H1 (cell line): ENCODE results near the gene E2F8.

Source experiments
- BACH1 ChIP-seq: IDR thresholded peaks from 2 replicates; pipeline ENCODE4 v1.6.1; 2012; ENCODE audit warnings: low read length, improper control_type of control experiment
- BRCA1 ChIP-seq: IDR thresholded peaks from 2 replicates; pipeline ENCODE4 v1.6.1; 2012; ENCODE audit warnings: low read depth, low read length, improper control_type of control experiment
- CBX5 ChIP-seq: fragments of 300-800, 300-1000 bp; sonication (generic); IDR thresholded peaks from 2 replicates; pipeline ENCODE4 v1.7.1; 2016; ENCODE audit warnings: antibody characterized with exemption, low read length, low read depth
- CTCF ChIP-seq, 3 experiments: IDR thresholded peaks; 1 replicate in 2 of 3; 2 replicates in 1 of 3; pipeline versions ENCODE4 v1.5.1 to v1.6.1; 2011; ENCODE audit warnings: low read length in 3 of 3, mild to moderate bottlenecking in 3 of 3, inconsistent platforms in 2 of 3, low read depth in 1 of 3, moderate library complexity in 1 of 3; ENCODE audit not compliant: insufficient read depth in 1 of 3; ENCODE audit errors: control extremely low read depth in 1 of 3
- POLR2A ChIP-seq, 2 experiments: IDR thresholded peaks; 1 replicate in 1 of 2; 2 replicates in 1 of 2; pipeline ENCODE4 v1.6.1; 2011; ENCODE audit warnings: low read depth in 2 of 2, low read length in 2 of 2, mild to moderate bottlenecking in 2 of 2; ENCODE audit errors: control extremely low read depth in 1 of 2
- RXRA ChIP-seq: IDR thresholded peaks from 2 replicates; pipeline ENCODE4 v1.6.1; 2011; ENCODE audit warnings: low read depth, mild to moderate bottlenecking, low read length, moderate library complexity; ENCODE audit not compliant: insufficient read depth

- TF ChIP-seq CTCF (IDR thresholded peaks at IDR 0.05; ENCODE audit: control extremely low read depth in 1 of 3, insufficient read depth in 1 of 3, low read depth in 1 of 3, low read length in 3 of 3), result no peak
- TF ChIP-seq RXRA, result no peak
- no peak for TF ChIP-seq POLR2A (IDR thresholded peaks at IDR 0.05; ENCODE audit: control extremely low read depth in 1 of 2, low read depth in 2 of 2, low read length in 2 of 2)
- no peak for TF ChIP-seq CBX5
- TF ChIP-seq BRCA1, result no peak
- TF ChIP-seq BACH1, result no peak
Observed at GRCh38 chr11:19268909-19269308, 28.2 kb upstream of the E2F8 start.
